ENCODE data around the gene SLC6A13. TPM values are rescaled to one million over a fixed set of nuclear protein-coding genes. Genes with fewer than 3 reads are reported as not detected.

The SLC6A13 gene
- polyA plus RNA-seq, 1 donor from 2014 or later = 1.4 TPM

DNA sequence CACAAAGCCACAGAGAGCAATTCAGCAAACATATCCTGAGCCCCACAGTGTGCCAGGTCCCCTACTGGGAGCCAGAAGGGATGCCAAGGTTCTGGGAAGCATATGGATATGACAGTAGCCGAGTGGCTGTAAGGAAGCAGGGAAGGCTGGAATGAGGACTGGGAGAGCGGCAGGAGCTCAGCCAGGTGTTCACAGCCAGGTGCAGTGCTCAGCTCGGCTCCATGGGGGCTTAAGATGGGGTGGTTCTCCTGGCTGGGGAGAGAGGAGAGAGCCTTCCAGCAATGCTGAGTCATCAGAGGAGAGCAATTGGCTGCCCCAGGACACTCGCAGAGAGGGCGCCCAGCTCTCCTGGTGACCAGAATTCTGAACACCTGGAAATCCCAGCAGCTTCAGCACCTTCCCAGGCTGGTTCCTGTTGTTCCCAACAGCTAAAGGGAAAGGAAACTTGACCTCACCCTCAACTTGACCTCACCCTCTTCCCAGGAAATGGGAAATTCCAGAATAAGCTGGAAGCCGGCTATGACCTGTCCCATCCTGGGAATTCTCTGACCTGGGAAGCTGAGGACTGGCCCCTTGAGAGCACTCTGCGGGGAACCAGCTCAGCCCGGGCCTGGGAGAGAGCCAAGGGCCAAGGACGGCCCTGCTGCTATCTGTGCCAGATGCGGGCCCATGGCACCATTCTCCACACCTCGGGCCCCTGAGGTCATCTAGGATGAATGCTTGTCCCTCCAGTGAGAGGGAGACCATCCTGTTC lies 83.3 kb downstream of the SLC6A13 start:
- no peaks in the 10 kb centered on the region for H3K27me3 ChIP-seq (ENCODE audit: insufficient read depth, low read depth, low read length)
- H3K27ac ChIP-seq (ENCODE audit: low read length) = no peak overlapping the region
- no peaks in the 10 kb centered on the region for H3K9me2 ChIP-seq (ENCODE audit: insufficient read depth, low read length)
- no peak overlapping the region for H3K9ac ChIP-seq (ENCODE audit: low read length)
- H3K36me3 ChIP-seq (ENCODE audit: insufficient read depth, low read length) = no peaks in the 10 kb centered on the region
- H3K9me3 ChIP-seq (ENCODE audit: low read length) = no peaks in the 10 kb centered on the region
- H4K20me1 ChIP-seq (ENCODE audit: insufficient read depth) = no peaks in the 10 kb centered on the region
- TF ChIP-seq, protein P1, sequence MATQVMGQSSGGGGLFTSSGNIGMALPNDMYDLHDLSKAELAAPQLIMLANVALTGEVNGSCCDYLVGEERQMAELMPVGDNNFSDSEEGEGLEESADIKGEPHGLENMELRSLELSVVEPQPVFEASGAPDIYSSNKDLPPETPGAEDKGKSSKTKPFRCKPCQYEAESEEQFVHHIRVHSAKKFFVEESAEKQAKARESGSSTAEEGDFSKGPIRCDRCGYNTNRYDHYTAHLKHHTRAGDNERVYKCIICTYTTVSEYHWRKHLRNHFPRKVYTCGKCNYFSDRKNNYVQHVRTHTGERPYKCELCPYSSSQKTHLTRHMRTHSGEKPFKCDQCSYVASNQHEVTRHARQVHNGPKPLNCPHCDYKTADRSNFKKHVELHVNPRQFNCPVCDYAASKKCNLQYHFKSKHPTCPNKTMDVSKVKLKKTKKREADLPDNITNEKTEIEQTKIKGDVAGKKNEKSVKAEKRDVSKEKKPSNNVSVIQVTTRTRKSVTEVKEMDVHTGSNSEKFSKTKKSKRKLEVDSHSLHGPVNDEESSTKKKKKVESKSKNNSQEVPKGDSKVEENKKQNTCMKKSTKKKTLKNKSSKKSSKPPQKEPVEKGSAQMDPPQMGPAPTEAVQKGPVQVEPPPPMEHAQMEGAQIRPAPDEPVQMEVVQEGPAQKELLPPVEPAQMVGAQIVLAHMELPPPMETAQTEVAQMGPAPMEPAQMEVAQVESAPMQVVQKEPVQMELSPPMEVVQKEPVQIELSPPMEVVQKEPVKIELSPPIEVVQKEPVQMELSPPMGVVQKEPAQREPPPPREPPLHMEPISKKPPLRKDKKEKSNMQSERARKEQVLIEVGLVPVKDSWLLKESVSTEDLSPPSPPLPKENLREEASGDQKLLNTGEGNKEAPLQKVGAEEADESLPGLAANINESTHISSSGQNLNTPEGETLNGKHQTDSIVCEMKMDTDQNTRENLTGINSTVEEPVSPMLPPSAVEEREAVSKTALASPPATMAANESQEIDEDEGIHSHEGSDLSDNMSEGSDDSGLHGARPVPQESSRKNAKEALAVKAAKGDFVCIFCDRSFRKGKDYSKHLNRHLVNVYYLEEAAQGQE (IDR thresholded peaks at IDR 0.05; ENCODE audit: borderline replicate concordance) = no peak
- TF ChIP-seq TAF1 (IDR thresholded peaks at IDR 0.05; ENCODE audit: low read depth) (no peak), MXI1 (conservative IDR thresholded peaks at IDR 0.05; ENCODE audit: poor library complexity, severe bottlenecking) (no peak), EZH2 (IDR thresholded peaks at IDR 0.05; ENCODE audit: borderline replicate concordance, insufficient read depth, low read length, poor library complexity, severe bottlenecking) (no peak), SMC3 (conservative IDR thresholded peaks at IDR 0.05; ENCODE audit: poor library complexity) (no peak), EP300 (conservative IDR thresholded peaks at IDR 0.05; ENCODE audit: poor library complexity, severe bottlenecking) (no peak)
- TF ChIP-seq, protein P2, sequence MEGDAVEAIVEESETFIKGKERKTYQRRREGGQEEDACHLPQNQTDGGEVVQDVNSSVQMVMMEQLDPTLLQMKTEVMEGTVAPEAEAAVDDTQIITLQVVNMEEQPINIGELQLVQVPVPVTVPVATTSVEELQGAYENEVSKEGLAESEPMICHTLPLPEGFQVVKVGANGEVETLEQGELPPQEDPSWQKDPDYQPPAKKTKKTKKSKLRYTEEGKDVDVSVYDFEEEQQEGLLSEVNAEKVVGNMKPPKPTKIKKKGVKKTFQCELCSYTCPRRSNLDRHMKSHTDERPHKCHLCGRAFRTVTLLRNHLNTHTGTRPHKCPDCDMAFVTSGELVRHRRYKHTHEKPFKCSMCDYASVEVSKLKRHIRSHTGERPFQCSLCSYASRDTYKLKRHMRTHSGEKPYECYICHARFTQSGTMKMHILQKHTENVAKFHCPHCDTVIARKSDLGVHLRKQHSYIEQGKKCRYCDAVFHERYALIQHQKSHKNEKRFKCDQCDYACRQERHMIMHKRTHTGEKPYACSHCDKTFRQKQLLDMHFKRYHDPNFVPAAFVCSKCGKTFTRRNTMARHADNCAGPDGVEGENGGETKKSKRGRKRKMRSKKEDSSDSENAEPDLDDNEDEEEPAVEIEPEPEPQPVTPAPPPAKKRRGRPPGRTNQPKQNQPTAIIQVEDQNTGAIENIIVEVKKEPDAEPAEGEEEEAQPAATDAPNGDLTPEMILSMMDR (IDR thresholded peaks at IDR 0.05; ENCODE audit: poor library complexity, severe bottlenecking) = no peak
- no peak overlapping the region for H2AFZ ChIP-seq (ENCODE audit: low read depth, low read length)
- no peak overlapping the region for H3K4me2 ChIP-seq (ENCODE audit: low read length)
- no peak overlapping the region for H3K4me3 ChIP-seq (ENCODE audit: low read length)
- no peaks in the 10 kb centered on the region for H3F3A ChIP-seq (ENCODE audit: insufficient read depth, low read length, poor library complexity, severe bottlenecking)
- no peaks in the 10 kb centered on the region for H3K79me2 ChIP-seq (replicated peaks; ENCODE audit: insufficient read depth, low read length)

DNA sequence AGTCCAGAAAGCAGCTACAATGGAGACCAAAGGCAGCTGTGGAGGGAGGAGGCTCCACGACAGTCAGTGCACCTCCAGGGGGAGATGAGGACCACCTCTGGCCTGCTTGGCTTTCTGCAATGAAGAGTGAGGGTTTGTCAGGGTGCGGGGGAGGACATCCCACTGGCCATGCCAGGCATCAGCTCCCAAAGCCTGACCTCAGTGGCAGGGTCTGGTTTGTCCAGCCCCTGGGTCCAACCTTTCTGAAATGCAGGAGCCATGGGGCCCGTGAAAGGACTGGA lies 83.9 kb downstream of the SLC6A13 start:
- H2AFZ ChIP-seq (ENCODE audit: low read depth, low read length) = no peak overlapping the region
- H3K9me3 ChIP-seq (ENCODE audit: low read length) = no peaks in the 10 kb centered on the region
- TF ChIP-seq RAD21 (conservative IDR thresholded peaks at IDR 0.05) (no peak), MXI1 (conservative IDR thresholded peaks at IDR 0.05; ENCODE audit: poor library complexity, severe bottlenecking) (no peak)
- no peaks in the 10 kb centered on the region for H3K79me2 ChIP-seq (replicated peaks; ENCODE audit: insufficient read depth, low read length)
- no peak overlapping the region for H3K27ac ChIP-seq (ENCODE audit: low read length)
- no peaks in the 10 kb centered on the region for H3K9me2 ChIP-seq (ENCODE audit: insufficient read depth, low read length)
- no peak overlapping the region for H3K4me2 ChIP-seq (ENCODE audit: low read length)
- H3K9ac ChIP-seq (ENCODE audit: low read length) = no peak overlapping the region
- H4K20me1 ChIP-seq (ENCODE audit: insufficient read depth) = no peaks in the 10 kb centered on the region
- H3K36me3 ChIP-seq (ENCODE audit: insufficient read depth, low read length) = no peaks in the 10 kb centered on the region
- no peak overlapping the region for H3K4me3 ChIP-seq (ENCODE audit: low read length)
- no peaks in the 10 kb centered on the region for H3F3A ChIP-seq (ENCODE audit: insufficient read depth, low read length, poor library complexity, severe bottlenecking)
- H3K27me3 ChIP-seq (ENCODE audit: insufficient read depth, low read depth, low read length) = no peaks in the 10 kb centered on the region

Measured in neural cell (in vitro differentiated cells).